Endothelial cell of umbilical vein (primary cell): Measurements from ENCODE around the gene LEPROT. TPM values are rescaled to one million over a fixed set of nuclear protein-coding genes. Genes with fewer than 3 reads are reported as not detected.
"Not testable (repeated sequence)": the region's sequence is repeated elsewhere in the genome, so short reads cannot be mapped to it uniquely, and the experiment has no call there.

ENCODE experiments used
- BruUV-seq: library from RNA; stranded (reverse); fragments of 400-500 nt; replicated peaks from 2 replicates; lab custom pipeline; 2021; lab: Mats Ljungman, UMichigan
- CTCF ChIA-PET: fragments of 300-600, 350-600 bp; sonication (Branson Sonifier 250); formaldehyde crosslinking; loops from one replicate; lab custom pipeline; 2021; ENCODE audit warnings: antibody characterized with exemption, inconsistent platforms; lab: Charles Lee
- POLR2A ChIA-PET: fragments of 300-600, 350-600 bp; sonication (Branson Sonifier 250); formaldehyde crosslinking; loops from one replicate; lab custom pipeline; 2021; ENCODE audit warnings: antibody characterized with exemption, inconsistent platforms; lab: Charles Lee
- DNase-seq: peaks from one replicate; pipeline ENCODE4 v3.0.0-alpha.2; 2011; ENCODE audit warnings: low read depth, low spot score
- FAIRE-seq: peaks from 2 replicates; lab custom pipeline; 2011; peaks lifted over from hg19 to GRCh38; lab: Jason Lieb, UNC
- H2AFZ ChIP-seq: 2 replicates; pipeline ENCODE4 v1.6.0; 2012; ENCODE audit warnings: low read depth, low read length, control low read depth, inconsistent platforms
- H3K27ac ChIP-seq: 2 replicates; pipeline ENCODE4 v1.5.1; 2011; ENCODE audit warnings: low read depth, mild to moderate bottlenecking, control low read depth, low read length, moderate library complexity; ENCODE audit not compliant: insufficient read depth
- H3K27me3 ChIP-seq, 2 experiments: 2 replicates each; pipeline versions ENCODE4 v1.6.0 to v1.6.1; 2011; ENCODE audit warnings: low read length in 2 of 2, mixed read lengths in 1 of 2; ENCODE audit not compliant: control insufficient read depth in 2 of 2, insufficient read depth in 2 of 2
- H3K36me3 ChIP-seq, 2 experiments: 2 replicates in 1 of 2; 3 replicates in 1 of 2; pipeline ENCODE4 v1.5.1; 2011; ENCODE audit warnings: low read length in 2 of 2, mild to moderate bottlenecking in 1 of 2, moderate library complexity in 1 of 2; ENCODE audit not compliant: control insufficient read depth in 2 of 2, insufficient read depth in 2 of 2; ENCODE audit errors: extremely low read depth in 1 of 2
- H3K4me1 ChIP-seq: 3 replicates; pipeline ENCODE4 v1.5.1; 2011; ENCODE audit warnings: mild to moderate bottlenecking, low read length; ENCODE audit not compliant: control insufficient read depth, insufficient read depth; ENCODE audit errors: extremely low read depth
- H3K4me2 ChIP-seq: 2 replicates; pipeline ENCODE4 v1.6.1; 2011; ENCODE audit warnings: low read length, control low read depth, mixed read lengths; ENCODE audit not compliant: insufficient read depth
- H3K4me3 ChIP-seq, 3 experiments: fragments of 200-600 bp in 1 of 3; sonication (generic), shearing (Covaris generic) in 1 of 3; replicated peaks in 1 of 3; 2 replicates each; pipeline ENCODE4 v1.5.1; 2011 to 2016; ENCODE audit warnings: control low read depth in 3 of 3, low read length in 3 of 3, mild to moderate bottlenecking in 2 of 3, inconsistent platforms in 1 of 3, low read depth in 1 of 3, moderate library complexity in 1 of 3; ENCODE audit not compliant: insufficient read depth in 1 of 3
- H3K79me2 ChIP-seq: 2 replicates; pipeline ENCODE4 v1.6.0; 2012; ENCODE audit warnings: low read length, inconsistent platforms; ENCODE audit not compliant: control insufficient read depth, insufficient read depth
- H3K9ac ChIP-seq: replicated peaks from 2 replicates; pipeline ENCODE3; 2011; ENCODE audit warnings: low read length, control low read depth; ENCODE audit not compliant: insufficient read depth; ENCODE audit errors: extremely low read depth
- H3K9me1 ChIP-seq: replicated peaks from 3 replicates; pipeline ENCODE4 v1.6.0; 2011; ENCODE audit warnings: mild to moderate bottlenecking, low read length; ENCODE audit not compliant: control insufficient read depth, insufficient read depth; ENCODE audit errors: extremely low read depth
- H3K9me3 ChIP-seq: replicated peaks from 2 replicates; pipeline ENCODE4 v1.5.1; 2012; ENCODE audit warnings: low read length, inconsistent platforms; ENCODE audit not compliant: control insufficient read depth, insufficient read depth
- H4K20me1 ChIP-seq: replicated peaks from 2 replicates; pipeline ENCODE3; 2011; ENCODE audit warnings: mild to moderate bottlenecking, low read length; ENCODE audit not compliant: control insufficient read depth, insufficient read depth; ENCODE audit errors: extremely low read depth
- EZH2 ChIP-seq: IDR thresholded peaks from 2 replicates; pipeline ENCODE4 v1.6.1; 2012; ENCODE audit warnings: borderline replicate concordance, low read depth, mild to moderate bottlenecking, moderate library complexity, low read length, inconsistent platforms; ENCODE audit not compliant: severe bottlenecking
- FOS ChIP-seq: IDR thresholded peaks from 2 replicates; pipeline ENCODE4 v1.6.1; 2011; ENCODE audit warnings: mild to moderate bottlenecking, low read length, moderate library complexity, borderline replicate concordance; ENCODE audit not compliant: insufficient read depth
- GATA2 ChIP-seq: IDR thresholded peaks from 2 replicates; pipeline ENCODE4 v1.7.0; 2011; ENCODE audit warnings: low read depth, mild to moderate bottlenecking, moderate library complexity, mixed read lengths, low read length; ENCODE audit not compliant: insufficient read length, insufficient read depth
- JUN ChIP-seq: IDR thresholded peaks from 2 replicates; pipeline ENCODE4 v1.6.1; 2011; ENCODE audit warnings: borderline replicate concordance, low read depth; ENCODE audit not compliant: insufficient read length, insufficient read depth
- MYC ChIP-seq: IDR thresholded peaks from one replicate; pipeline ENCODE4 v1.6.1; 2011; ENCODE audit warnings: mild to moderate bottlenecking, low read depth, low read length
- POLR2A ChIP-seq: IDR thresholded peaks from 2 replicates; pipeline ENCODE4 v1.6.1; 2012; ENCODE audit warnings: low read depth, mild to moderate bottlenecking, control low read depth, low read length
- POLR2AphosphoS5 ChIP-seq: IDR thresholded peaks from 2 replicates; pipeline ENCODE4 v1.6.1; 2012; ENCODE audit warnings: low read depth, mild to moderate bottlenecking, control low read depth, low read length, moderate library complexity; ENCODE audit not compliant: insufficient read depth
- dilution Hi-C: fragments of 300-500 bp; cut with MboI; formaldehyde crosslinking; loops from one replicate; pipeline ENCODE4 v1.15.0; 2019; ENCODE audit warnings: low sequenced_read_pairs; ENCODE audit not compliant: extremely low pct_ligation_motif_present
- intact Hi-C: fragments of 100-400 bp; cut with micrococcal nuclease; formaldehyde crosslinking; loops from one replicate; pipeline ENCODE4 v1.10.0; 2022
- polyA plus RNA-seq, 4 experiments: library from polyadenylated mRNA; depleted of rRNA in 3 of 4; stranded (reverse) in 3 of 4; unstranded in 1 of 4; fragments of >200 nt; gene quantifications; 2 replicates each; pipeline versions ENCODE4 v1.2.1 to v1.2.3, GENCODE V29; 2011 to 2012; ENCODE audit warnings: missing spikeins in 1 of 4
- total RNA-seq: library from RNA; stranded (reverse); gene quantifications from 2 replicates; pipeline ENCODE4 v1.2.3, GENCODE V29; 2021
- TF ChIP-seq, protein P1 (sequence below): IDR thresholded peaks from 2 replicates; pipeline ENCODE4 v1.6.1; 2011; ENCODE audit not compliant: insufficient read depth, insufficient read length
- TF ChIP-seq, protein P2 (sequence below), 2 donors: IDR thresholded peaks; 1 replicate in 1 of 2; 2 replicates in 1 of 2; pipeline ENCODE4 v1.5.1; 2011; ENCODE audit warnings: low read length in 2 of 2, mild to moderate bottlenecking in 2 of 2, moderate library complexity in 2 of 2, control low read depth in 1 of 2, inconsistent platforms in 1 of 2, low read depth in 1 of 2; ENCODE audit not compliant: insufficient read depth in 1 of 2; ENCODE audit errors: extremely low read depth in 1 of 2

Gene LEPROT
- total and polyA plus RNA-seq, 2 donors (not counting 3 experiments of a cell fraction or from before 2014, with no cell fraction given) = 80.6 to 94.8 TPM

DNA sequence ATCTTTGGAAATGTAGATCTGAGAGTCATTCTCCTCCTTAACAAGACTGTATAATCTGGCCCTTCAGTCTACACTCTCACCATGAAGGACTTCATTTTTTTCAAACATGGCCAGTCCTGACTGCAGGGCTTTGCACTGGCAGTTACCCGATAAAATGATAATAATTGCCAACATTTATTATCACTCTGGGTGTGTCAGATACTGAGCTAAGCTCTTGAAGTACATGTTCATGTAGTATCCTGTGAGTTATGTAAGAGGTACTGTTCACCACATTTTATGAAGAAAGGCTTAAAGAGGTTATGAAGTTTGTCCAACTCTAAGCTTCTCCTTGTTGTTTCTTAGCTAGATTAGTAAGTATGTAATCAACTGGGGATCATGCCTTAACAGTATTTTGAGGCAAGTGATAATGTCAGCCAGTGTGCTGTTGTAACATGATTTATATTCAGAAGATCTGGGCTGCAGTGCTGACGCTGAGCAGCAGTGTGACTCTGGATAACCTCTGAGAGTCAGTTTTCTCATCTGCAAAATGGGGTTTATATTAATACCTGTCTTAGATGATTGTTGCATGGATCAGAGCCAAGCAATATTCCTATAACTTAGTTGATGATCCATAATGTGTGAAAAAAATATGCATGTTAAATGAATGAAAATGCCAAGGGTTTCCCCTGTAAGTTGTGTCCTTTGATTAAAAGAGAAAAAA is 42.1 kb upstream of the LEPROT start:
- Histone ChIP-seq H3K27me3 (no peaks in the 10 kb centered on the region), H4K20me1 (no peaks in the 10 kb centered on the region), H3K36me3 (no peaks in the 10 kb centered on the region), H3K27ac (no peak overlapping the region), H3K79me2 (no peaks in the 10 kb centered on the region), H3K4me1 (no peaks in the 10 kb centered on the region), H2AFZ (no peak overlapping the region), H3K4me2 (no peak overlapping the region), H3K9ac (no peak overlapping the region), H3K9me3 (no peaks in the 10 kb centered on the region), H3K4me3 (no peak overlapping the region), H3K9me1 (no peaks in the 10 kb centered on the region)
- dilution Hi-C loops (no loop called here), intact Hi-C loops (no loop called here)
- no TSS peak for BruUV-seq
- FAIRE-seq (no peak), DNase-seq (no peak)
- POLR2A ChIA-PET = no interaction called here
- CTCF ChIA-PET = interaction anchor here (1.0 kb wide), 1 partner anchor 11 kb away, joined by 3 read pairs; no protein-coding TSS in a partner anchor
- TF ChIP-seq POLR2AphosphoS5 (no peak), JUN (no peak), EZH2 (no peak), GATA2 (no peak), MYC (no peak), FOS (no peak), POLR2A (no peak)
- TF ChIP-seq, protein P1, sequence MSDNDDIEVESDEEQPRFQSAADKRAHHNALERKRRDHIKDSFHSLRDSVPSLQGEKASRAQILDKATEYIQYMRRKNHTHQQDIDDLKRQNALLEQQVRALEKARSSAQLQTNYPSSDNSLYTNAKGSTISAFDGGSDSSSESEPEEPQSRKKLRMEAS = no peak
- TF ChIP-seq, protein P2, sequence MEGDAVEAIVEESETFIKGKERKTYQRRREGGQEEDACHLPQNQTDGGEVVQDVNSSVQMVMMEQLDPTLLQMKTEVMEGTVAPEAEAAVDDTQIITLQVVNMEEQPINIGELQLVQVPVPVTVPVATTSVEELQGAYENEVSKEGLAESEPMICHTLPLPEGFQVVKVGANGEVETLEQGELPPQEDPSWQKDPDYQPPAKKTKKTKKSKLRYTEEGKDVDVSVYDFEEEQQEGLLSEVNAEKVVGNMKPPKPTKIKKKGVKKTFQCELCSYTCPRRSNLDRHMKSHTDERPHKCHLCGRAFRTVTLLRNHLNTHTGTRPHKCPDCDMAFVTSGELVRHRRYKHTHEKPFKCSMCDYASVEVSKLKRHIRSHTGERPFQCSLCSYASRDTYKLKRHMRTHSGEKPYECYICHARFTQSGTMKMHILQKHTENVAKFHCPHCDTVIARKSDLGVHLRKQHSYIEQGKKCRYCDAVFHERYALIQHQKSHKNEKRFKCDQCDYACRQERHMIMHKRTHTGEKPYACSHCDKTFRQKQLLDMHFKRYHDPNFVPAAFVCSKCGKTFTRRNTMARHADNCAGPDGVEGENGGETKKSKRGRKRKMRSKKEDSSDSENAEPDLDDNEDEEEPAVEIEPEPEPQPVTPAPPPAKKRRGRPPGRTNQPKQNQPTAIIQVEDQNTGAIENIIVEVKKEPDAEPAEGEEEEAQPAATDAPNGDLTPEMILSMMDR (IDR thresholded peaks at IDR 0.05; ENCODE audit: extremely low read depth in 1 of 2, insufficient read depth in 1 of 2, low read depth in 1 of 2, low read length in 2 of 2) = no peak

DNA sequence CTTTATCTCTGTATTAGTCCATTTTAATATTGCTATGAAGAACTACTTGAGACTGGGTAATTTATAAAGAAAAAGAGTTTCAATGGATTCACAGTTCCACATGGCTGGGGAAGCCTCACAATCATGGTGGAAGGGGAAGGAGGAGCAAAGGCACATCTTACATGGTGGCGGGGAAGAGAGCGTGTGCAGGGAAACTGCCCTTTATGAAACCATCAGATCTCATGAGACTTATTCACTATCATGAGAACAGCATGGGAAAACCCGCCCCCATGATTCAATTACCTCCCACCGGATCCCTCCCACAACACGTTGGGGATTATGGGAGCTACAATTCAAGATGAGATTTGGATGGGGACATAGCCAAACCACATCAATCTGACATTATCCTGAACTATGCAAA is 36.0 kb upstream of the LEPROT start:
- H3K36me3 ChIP-seq, H3K79me2 ChIP-seq, H3K4me3 ChIP-seq, dilution Hi-C loops, H3K4me1 ChIP-seq, H3K9ac ChIP-seq, FAIRE-seq, H2AFZ ChIP-seq, intact Hi-C loops, H4K20me1 ChIP-seq, H3K9me1 ChIP-seq, BruUV-seq, POLR2A ChIA-PET, H3K9me3 ChIP-seq, DNase-seq, H3K27ac ChIP-seq, H3K4me2 ChIP-seq, H3K27me3 ChIP-seq: not testable (repeated sequence)
- CTCF ChIA-PET = interaction anchor here (1.0 to 1.7 kb wide), 2 partner anchors 30 to 47 kb away, joined by 4 to 5 read pairs; no protein-coding TSS in a partner anchor
